SU-DHL-6 (cell line): ENCODE data around the gene IGSF10.

Source experiments
- CTCF ChIP-seq: fragments of 200-600 bp; sonication (generic); IDR thresholded peaks from one replicate; pipeline ENCODE4 v1.5.1; 2017; ENCODE audit warnings: antibody characterized with exemption, mild to moderate bottlenecking, low read length, moderate library complexity; ENCODE audit not compliant: insufficient read depth, poor library complexity, severe bottlenecking
- EZH2phosphoT487 ChIP-seq: fragments of 200-600 bp; sonication (generic), shearing (Covaris generic); conservative IDR thresholded peaks from 2 replicates; pipeline ENCODE4 v1.6.1; 2018; ENCODE audit warnings: mild to moderate bottlenecking, antibody characterized with exemption, low read length, moderate library complexity, mixed read lengths

- TF ChIP-seq CTCF = no peak
- TF ChIP-seq EZH2phosphoT487 = no peak
Observed at GRCh38 chr3:151477591-151478334, 16.9 kb upstream of the IGSF10 start.
